GM18909 (cell line): Measurements from ENCODE around the gene RPF1.

ENCODE experiments used
- ATAC-seq: cut with Tn5 transposase; IDR thresholded peaks from one replicate; pipeline ENCODE4 v1.9.1; 2021; ENCODE audit warnings: mild to moderate bottlenecking; ENCODE audit not compliant: unreplicated experiment, poor library complexity

The RPF1 gene

DNA sequence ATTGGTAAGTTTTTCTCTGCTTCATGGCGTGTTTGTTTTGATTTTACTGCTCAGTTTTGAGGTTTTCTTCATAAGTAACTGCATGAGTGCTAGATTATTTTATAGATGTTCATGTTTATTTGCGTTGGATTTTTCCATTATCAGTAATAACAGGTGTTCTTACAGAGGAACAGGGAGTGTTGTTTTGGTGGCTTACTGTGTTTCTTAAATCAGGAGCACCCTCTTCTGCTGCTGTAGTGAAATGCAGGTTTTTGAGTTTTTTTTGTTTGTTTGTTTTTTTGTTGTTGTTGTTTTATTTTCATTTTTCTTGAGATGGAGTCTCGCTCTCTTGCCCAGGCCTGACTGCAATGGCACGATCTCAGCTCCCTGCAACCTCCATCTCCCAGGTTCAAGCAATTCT, 62.6 kb downstream of the RPF1 start:
- ATAC-seq, result no peak
